ENCODE results near the gene MYMK. TPM values are rescaled to one million over a fixed set of nuclear protein-coding genes. Genes with fewer than 3 reads are reported as not detected.

Gene MYMK
- total and polyA plus RNA-seq, 4 donors: not detected

DNA sequence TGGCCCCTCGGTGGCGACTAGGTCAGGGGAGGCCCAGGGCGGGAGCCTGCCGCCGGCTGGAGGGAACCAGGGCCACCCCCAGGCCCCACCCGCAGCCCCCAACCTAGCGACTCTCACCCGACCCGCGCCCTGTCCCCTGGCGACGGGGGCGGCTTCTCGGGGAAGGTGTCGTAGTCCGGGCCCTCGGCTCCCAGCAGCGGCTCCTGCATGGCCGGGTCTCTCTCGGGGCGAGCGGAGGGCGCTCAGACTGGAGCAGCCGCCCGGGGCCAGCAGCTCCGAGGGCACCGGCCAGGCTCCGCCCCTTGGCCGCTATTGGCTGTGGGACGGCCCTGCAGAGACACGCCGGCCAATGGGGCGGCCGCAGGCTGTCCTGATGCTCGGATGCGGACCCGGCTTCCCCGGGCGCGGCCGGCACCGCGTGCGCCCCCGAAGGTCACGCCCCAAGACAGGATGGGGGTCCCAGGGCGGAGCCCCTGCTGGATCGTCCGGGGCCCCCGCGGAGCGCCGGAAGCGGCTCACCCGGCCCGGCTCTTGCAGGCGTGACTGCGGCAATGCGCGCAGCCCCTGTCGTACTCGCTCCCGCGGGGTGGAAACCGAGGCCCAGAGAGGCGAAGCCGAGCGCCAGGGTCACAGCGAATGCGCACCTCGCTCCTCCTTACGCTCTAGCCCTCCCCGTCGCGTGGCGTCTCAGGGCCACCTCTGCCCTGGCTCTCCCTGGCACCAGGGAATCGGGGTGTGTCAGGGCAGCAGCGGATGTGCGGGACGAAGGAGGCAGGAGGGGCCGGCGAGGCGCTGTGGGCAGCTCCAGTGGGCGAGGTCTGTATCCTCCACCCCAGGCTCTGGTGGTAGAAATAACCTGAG is 45.7 kb downstream of the MYMK start, which contains the start of gene SLC2A6:
Gene SLC2A6, minus strand, starts transcription at position 249 of the 861 bp plus-strand sequence. Its CDS starts 40 bp downstream, at position 209.
- ATAC-seq (ENCODE audit: low FRiP score) (peak; percentile 94), DNase-seq (peak; percentile 90 to 96)
- 1 to 2% methylated on average over 51 to 84 of the region's 84 CpGs for WGBS, 2 donors
- no peaks in the 10 kb centered on the region for H3K9me3 ChIP-seq (ENCODE audit: control insufficient read depth, low read length)
- intact Hi-C loops (cut with DNase I): loop anchor here in 1 of 2 donors (5.0 kb wide), 1 partner anchor 62 kb away; the partner anchor contains the start of gene REXO4
- H3K36me3 ChIP-seq (ENCODE audit: control insufficient read depth in 1 of 2, insufficient read depth in 2 of 2, low read length in 1 of 2): no peaks in the 10 kb centered on the region
- no peaks in the 10 kb centered on the region for H3K27me3 ChIP-seq (ENCODE audit: control insufficient read depth in 1 of 2, insufficient read depth in 2 of 2, low read length in 1 of 2)
- H3K27ac ChIP-seq (ENCODE audit: low read depth in 1 of 2, low read length in 2 of 2): no peak within 1 kb of the TSS
- H3K4me3 ChIP-seq (ENCODE audit: low read length in 2 of 2): peak within 1 kb of the TSS in 1 of 2 donors; percentile 24
- H3K4me1 ChIP-seq (ENCODE audit: control insufficient read depth in 1 of 2, insufficient read depth in 2 of 2, low read length in 2 of 2): no peaks in the 10 kb centered on the region

DNA sequence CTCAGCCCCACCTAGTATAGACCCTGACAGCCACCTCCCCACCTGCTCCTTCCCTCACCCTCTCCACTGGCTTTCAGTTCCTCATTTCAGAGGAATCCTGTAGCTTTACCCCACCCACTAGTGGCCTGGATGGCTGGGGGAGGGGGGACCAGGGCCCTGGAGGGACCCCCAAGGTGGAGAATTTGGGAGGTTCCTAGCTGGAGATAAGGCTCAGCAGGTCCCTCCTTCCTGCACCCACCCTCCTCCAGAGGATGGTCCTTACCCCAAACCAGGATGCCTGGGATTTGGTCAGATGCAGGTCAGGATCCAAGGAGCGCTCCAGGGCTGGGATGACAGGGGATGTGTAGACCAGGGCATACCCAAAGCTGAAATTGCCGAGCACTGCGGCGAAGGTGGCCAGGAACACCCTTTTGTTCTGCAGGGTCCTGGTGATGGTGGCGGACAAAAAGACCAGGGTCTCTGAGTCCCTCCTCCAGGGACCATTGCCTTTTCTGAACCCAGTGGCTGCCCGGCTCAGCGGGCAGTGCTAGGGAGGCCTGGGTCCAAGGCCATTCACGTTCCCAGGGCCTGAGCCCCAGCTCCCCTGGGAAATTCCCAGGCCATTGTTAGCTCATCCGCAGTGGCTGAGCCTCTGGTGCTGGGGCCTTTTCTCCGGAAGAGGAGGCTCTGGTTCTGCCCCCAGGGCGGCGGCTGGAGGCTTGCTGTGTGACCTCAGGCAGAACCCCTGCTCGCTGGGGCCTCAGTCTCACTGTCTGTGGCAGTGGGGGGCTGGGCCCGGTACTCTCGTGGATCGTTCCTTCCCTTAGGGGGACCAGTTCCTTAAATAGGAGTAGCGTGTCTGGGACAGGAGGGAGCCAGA is 46.5 kb downstream of the MYMK start:
- peak; percentile 4 for ATAC-seq (ENCODE audit: low FRiP score)
- no peaks in the 10 kb centered on the region for H3K9me3 ChIP-seq (ENCODE audit: control insufficient read depth, low read length)
- no peaks in the 10 kb centered on the region for H3K36me3 ChIP-seq (ENCODE audit: control insufficient read depth in 1 of 2, insufficient read depth in 2 of 2, low read length in 1 of 2)
- 42 to 45% methylated on average over 16 to 17 of the region's 17 CpGs for WGBS, 2 donors
- no peak for DNase-seq
- H3K4me3 ChIP-seq (ENCODE audit: low read length in 2 of 2): no peak overlapping the region
- intact Hi-C loops (cut with DNase I): loop anchor here in 1 of 2 donors (5.0 kb wide), 1 partner anchor 61 kb away; the partner anchor contains the start of gene REXO4
- H3K27ac ChIP-seq (ENCODE audit: low read depth in 1 of 2, low read length in 2 of 2): no peak overlapping the region
- no peaks in the 10 kb centered on the region for H3K4me1 ChIP-seq (ENCODE audit: control insufficient read depth in 1 of 2, insufficient read depth in 2 of 2, low read length in 2 of 2)
- no peaks in the 10 kb centered on the region for H3K27me3 ChIP-seq (ENCODE audit: control insufficient read depth in 1 of 2, insufficient read depth in 2 of 2, low read length in 1 of 2)

DNA sequence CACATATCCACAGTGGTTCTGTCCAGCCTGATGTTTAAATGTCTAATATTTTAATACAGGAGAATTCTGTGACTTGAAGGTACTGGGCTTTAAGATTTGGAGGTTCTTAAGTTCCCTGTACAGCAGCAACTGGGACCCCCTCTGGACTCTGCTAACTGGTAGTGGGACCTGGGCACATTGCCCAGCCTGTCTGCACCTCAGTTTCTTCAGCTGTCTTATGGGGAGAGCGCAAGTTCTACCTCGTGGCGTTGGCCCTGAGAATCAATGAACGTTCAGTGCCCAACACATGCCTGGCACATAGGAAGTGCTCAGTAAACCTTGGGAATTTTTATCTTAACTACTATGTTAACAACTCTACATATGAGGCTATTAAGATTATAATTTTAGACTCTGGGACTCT is 47.3 kb downstream of the MYMK start:
- Histone ChIP-seq H3K9me3 (ENCODE audit: control insufficient read depth, low read length) (no peaks in the 10 kb centered on the region), H3K36me3 (ENCODE audit: control insufficient read depth in 1 of 2, insufficient read depth in 2 of 2, low read length in 1 of 2) (no peaks in the 10 kb centered on the region), H3K27ac (ENCODE audit: low read depth in 1 of 2, low read length in 2 of 2) (no peak overlapping the region), H3K4me3 (ENCODE audit: low read length in 2 of 2) (no peak overlapping the region), H3K4me1 (ENCODE audit: control insufficient read depth in 1 of 2, insufficient read depth in 2 of 2, low read length in 2 of 2) (no peaks in the 10 kb centered on the region), H3K27me3 (ENCODE audit: control insufficient read depth in 1 of 2, insufficient read depth in 2 of 2, low read length in 1 of 2) (no peaks in the 10 kb centered on the region)
- WGBS, 2 donors: 90 to 94% methylated on average over 4 of the region's 4 CpGs
- ATAC-seq (ENCODE audit: low FRiP score) (no peak), DNase-seq (no peak)
- intact Hi-C loops (cut with DNase I): loop anchor here in 1 of 2 donors (5.0 kb wide), 1 partner anchor 60 kb away; the partner anchor contains the start of gene REXO4

DNA sequence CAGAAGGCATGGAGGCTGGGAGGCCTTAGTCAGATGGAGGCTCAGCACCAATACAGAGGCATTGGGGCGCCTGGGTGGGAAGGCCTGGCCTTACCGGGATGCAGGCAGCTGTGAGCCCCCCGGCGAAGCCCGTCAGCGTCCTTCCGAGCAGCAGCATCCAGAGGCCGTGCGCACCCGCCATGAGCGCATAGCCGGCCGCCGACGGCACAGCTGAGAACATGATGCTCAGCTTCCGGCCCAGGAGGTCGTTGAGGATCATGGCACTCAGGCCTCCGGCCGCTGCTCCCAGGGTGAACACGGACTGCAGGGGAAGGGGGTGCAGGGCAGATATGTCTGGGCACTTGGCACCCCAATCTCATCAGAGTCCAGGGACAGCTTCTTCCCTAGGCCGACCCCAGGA is 47.8 kb downstream of the MYMK start:
- DNase-seq: no peak
- Histone ChIP-seq H3K9me3 (ENCODE audit: control insufficient read depth, low read length) (no peaks in the 10 kb centered on the region), H3K27ac (ENCODE audit: low read depth in 1 of 2, low read length in 2 of 2) (no peak overlapping the region), H3K4me3 (ENCODE audit: low read length in 2 of 2) (no peak overlapping the region), H3K4me1 (ENCODE audit: control insufficient read depth in 1 of 2, insufficient read depth in 2 of 2, low read length in 2 of 2) (no peaks in the 10 kb centered on the region), H3K36me3 (ENCODE audit: control insufficient read depth in 1 of 2, insufficient read depth in 2 of 2, low read length in 1 of 2) (no peaks in the 10 kb centered on the region), H3K27me3 (ENCODE audit: control insufficient read depth in 1 of 2, insufficient read depth in 2 of 2, low read length in 1 of 2) (no peaks in the 10 kb centered on the region)
- 93 to 96% methylated on average over 20 to 21 of the region's 21 CpGs for WGBS, 2 donors
- intact Hi-C loops (cut with DNase I): loop anchor here in 1 of 2 donors (5.0 kb wide), 1 partner anchor 60 kb away; the partner anchor contains the start of gene REXO4
- ATAC-seq (ENCODE audit: low FRiP score): no peak

DNA sequence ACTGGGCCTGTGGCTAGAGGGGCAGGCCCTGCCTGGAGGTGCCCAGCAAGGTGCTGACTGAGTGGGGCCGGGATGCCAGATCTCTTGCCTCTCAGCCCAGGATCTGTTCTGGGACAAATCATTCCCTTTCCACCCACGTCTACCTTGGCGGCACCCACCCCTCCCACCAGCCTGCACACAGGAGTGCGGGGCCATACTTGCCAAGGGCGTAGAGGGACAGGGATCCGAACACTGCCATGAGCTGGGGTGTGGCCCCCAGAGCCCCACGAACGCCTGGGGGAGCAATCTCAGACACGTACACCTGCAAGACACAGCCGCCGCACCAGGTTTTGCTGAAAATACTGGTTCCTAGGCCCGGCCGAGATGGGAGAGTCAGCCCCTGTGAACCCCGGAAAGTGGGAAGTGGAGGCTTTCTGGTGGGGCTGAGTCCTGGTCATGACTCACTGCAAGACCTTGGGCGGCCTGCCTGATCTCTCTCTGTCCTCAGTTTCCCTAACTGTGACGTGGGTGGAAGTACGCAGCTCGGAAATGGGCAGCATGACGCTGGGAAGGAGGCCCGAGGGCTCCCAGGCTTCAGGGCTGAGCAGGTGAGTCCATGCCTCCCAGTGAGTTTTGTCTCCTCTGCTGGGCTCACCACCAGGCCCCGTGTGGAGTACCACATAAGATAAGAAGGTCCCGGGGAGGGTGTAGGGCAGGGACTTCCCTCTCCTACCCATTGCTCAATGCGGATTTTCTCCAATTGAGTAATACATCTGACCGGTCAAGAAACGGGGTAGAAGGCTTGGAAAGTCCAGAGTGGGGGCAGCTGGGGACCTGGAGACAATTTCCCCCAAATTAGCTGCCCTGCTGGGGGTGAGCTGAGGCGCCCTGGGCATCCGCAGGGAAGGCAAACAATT is 48.5 kb downstream of the MYMK start:
- ATAC-seq (ENCODE audit: low FRiP score) (no peak), DNase-seq (no peak)
- no peaks in the 10 kb centered on the region for H3K9me3 ChIP-seq (ENCODE audit: control insufficient read depth, low read length)
- H3K27me3 ChIP-seq (ENCODE audit: control insufficient read depth in 1 of 2, insufficient read depth in 2 of 2, low read length in 1 of 2): no peaks in the 10 kb centered on the region
- WGBS, 2 donors: 90 to 91% methylated on average over 27 of the region's 27 CpGs
- H3K4me1 ChIP-seq (ENCODE audit: control insufficient read depth in 1 of 2, insufficient read depth in 2 of 2, low read length in 2 of 2): no peaks in the 10 kb centered on the region
- H3K27ac ChIP-seq (ENCODE audit: low read depth in 1 of 2, low read length in 2 of 2): no peak overlapping the region
- no peak overlapping the region for H3K4me3 ChIP-seq (ENCODE audit: low read length in 2 of 2)
- intact Hi-C loops (cut with DNase I): loop anchor here in 1 of 2 donors (5.0 kb wide), 1 partner anchor 59 kb away; the partner anchor contains the start of gene REXO4
- H3K36me3 ChIP-seq (ENCODE audit: control insufficient read depth in 1 of 2, insufficient read depth in 2 of 2, low read length in 1 of 2): no peaks in the 10 kb centered on the region

DNA sequence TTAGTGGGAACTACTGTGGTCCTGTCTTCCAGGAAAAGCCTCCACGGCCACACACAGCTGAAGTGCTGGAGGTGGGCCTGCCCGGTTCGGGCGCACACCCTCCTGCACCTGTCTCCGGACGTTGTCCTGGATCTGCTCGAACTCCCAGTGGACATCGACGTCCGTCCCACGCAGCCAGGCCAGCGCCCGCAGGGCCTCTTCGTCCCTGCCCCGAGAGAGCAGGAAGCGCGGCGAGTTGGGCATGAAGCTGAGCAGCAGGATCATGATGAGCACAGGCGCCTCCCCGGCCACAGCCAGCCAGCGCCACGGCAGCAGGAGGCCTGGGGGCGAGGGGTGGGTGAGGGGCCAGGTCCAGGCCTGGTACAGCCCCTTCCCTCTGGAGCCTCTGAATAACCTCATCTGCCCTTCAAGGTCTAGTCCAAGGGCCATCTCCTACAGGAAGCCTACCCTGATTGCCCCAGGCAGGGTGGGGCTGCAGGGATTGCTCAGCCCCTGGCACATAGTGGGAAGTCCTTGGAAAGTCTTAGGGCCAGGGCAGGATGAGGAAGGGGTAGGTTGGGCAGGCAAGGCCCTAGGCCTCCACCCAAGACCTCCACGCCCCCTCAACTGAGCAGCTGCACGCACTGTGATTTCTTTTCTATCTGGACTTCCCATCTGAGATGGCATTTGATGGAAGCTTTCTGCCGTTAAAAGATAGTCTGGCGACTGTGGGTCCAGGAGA is 49.3 kb downstream of the MYMK start:
- H3K4me1 ChIP-seq (ENCODE audit: control insufficient read depth in 1 of 2, insufficient read depth in 2 of 2, low read length in 2 of 2): no peaks in the 10 kb centered on the region
- ATAC-seq (ENCODE audit: low FRiP score) (no peak), DNase-seq (no peak)
- H3K36me3 ChIP-seq (ENCODE audit: control insufficient read depth in 1 of 2, insufficient read depth in 2 of 2, low read length in 1 of 2): no peaks in the 10 kb centered on the region
- intact Hi-C loops (cut with DNase I): loop anchor here in 1 of 2 donors (5.0 kb wide), 1 partner anchor 58 kb away; the partner anchor contains the start of gene REXO4
- H3K27ac ChIP-seq (ENCODE audit: low read depth in 1 of 2, low read length in 2 of 2): no peak overlapping the region
- H3K4me3 ChIP-seq (ENCODE audit: low read length in 2 of 2): no peak overlapping the region
- WGBS, 2 donors: 93 to 94% methylated on average over 27 of the region's 27 CpGs
- H3K9me3 ChIP-seq (ENCODE audit: control insufficient read depth, low read length): no peaks in the 10 kb centered on the region
- H3K27me3 ChIP-seq (ENCODE audit: control insufficient read depth in 1 of 2, insufficient read depth in 2 of 2, low read length in 1 of 2): no peaks in the 10 kb centered on the region

DNA sequence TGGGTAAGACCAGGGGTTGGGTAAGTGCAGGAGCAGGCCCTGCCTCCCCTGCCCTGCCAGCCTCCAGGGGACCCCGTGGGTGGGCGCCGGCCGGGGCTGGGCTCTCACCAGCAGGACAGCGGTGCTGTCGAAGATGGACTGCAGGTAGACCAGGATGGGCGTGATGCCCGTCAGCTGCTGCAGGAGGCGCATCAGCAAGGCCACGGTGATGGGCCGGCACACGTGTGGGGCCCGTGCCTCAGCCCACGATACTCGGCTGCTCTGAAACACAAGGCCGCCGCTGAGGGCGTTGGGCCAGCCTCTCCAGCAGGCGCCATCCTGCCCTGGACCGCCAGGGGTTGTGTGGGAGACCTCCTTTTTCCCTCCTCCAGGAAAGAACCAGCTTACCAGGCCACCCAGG is 49.9 kb downstream of the MYMK start:
- no peak overlapping the region for H3K4me3 ChIP-seq (ENCODE audit: low read length in 2 of 2)
- no peak overlapping the region for H3K27ac ChIP-seq (ENCODE audit: low read depth in 1 of 2, low read length in 2 of 2)
- no peaks in the 10 kb centered on the region for H3K36me3 ChIP-seq (ENCODE audit: control insufficient read depth in 1 of 2, insufficient read depth in 2 of 2, low read length in 1 of 2)
- WGBS, 2 donors: 90 to 93% methylated on average over 20 of the region's 20 CpGs
- no peaks in the 10 kb centered on the region for H3K9me3 ChIP-seq (ENCODE audit: control insufficient read depth, low read length)
- intact Hi-C loops (cut with DNase I): loop anchor here in 1 of 2 donors (5.0 kb wide), 1 partner anchor 58 kb away; the partner anchor contains the start of gene REXO4
- DNase-seq (no peak), ATAC-seq (ENCODE audit: low FRiP score) (no peak)
- no peaks in the 10 kb centered on the region for H3K4me1 ChIP-seq (ENCODE audit: control insufficient read depth in 1 of 2, insufficient read depth in 2 of 2, low read length in 2 of 2)
- no peaks in the 10 kb centered on the region for H3K27me3 ChIP-seq (ENCODE audit: control insufficient read depth in 1 of 2, insufficient read depth in 2 of 2, low read length in 1 of 2)

All from aorta (tissue), 5 donors.